Cardiac fibroblast (primary cell): Measurements from ENCODE around the gene MTOR.

Experiments
- DNase-seq, 2 donors: peaks; one replicate each; pipeline versions ENCODE4 v3.0.0 to v3.0.0-alpha.2; 2010; ENCODE audit warnings: low read depth in 2 of 2
- H3K4me3 ChIP-seq, 2 donors: replicated peaks in 1 of 2; 1 replicate in 1 of 2; 2 replicates in 1 of 2; pipeline ENCODE4 v1.5.1; 2011; ENCODE audit warnings: low read depth in 2 of 2, low read length in 2 of 2, mild to moderate bottlenecking in 2 of 2, moderate library complexity in 1 of 2
- CTCF ChIP-seq: IDR thresholded peaks from one replicate; pipeline ENCODE4 v1.5.1; 2011; ENCODE audit warnings: low read depth, mild to moderate bottlenecking, low read length, inconsistent platforms

The MTOR gene

GRCh38 chr1:11289064-11289463 lies 26.7 kb upstream of the MTOR start:
- no peak for DNase-seq
- no peak overlapping the region for H3K4me3 ChIP-seq
- TF ChIP-seq CTCF, result no peak

GRCh38 chr1:11286735-11287410 lies 24.5 kb upstream of the MTOR start:
- H3K4me3 ChIP-seq, result no peak overlapping the region
- DNase-seq, result peak; percentile 33 to 61
- TF ChIP-seq CTCF, result no peak

- DNase-seq, result peak; percentile 46
- H3K4me3 ChIP-seq, result no peak overlapping the region
- TF ChIP-seq CTCF, result peak; percentile 19
These were observed 23.8 kb upstream of the MTOR start for GRCh38 chr1:11285883-11286734.

GRCh38 chr1:11284784-11285183 lies 22.4 kb upstream of the MTOR start:
- H3K4me3 ChIP-seq, result no peak overlapping the region
- DNase-seq, result no peak
- no peak for TF ChIP-seq CTCF

GRCh38 chr1:11283151-11283550 lies 20.8 kb upstream of the MTOR start:
- TF ChIP-seq CTCF, result no peak
- H3K4me3 ChIP-seq, result no peak overlapping the region
- DNase-seq, result no peak

GRCh38 chr1:11281518-11282331 lies 19.4 kb upstream of the MTOR start:
- TF ChIP-seq CTCF, result no peak
- DNase-seq, result peak; percentile 96 to 98
- H3K4me3 ChIP-seq, result no peak overlapping the region
